HG03097 (cell line): Measurements from ENCODE around the gene SLC8A1.

Source experiments
- ATAC-seq: cut with Tn5 transposase; IDR thresholded peaks from one replicate; pipeline ENCODE4 v1.9.1; 2021; ENCODE audit not compliant: unreplicated experiment, low FRiP score

The SLC8A1 gene

GRCh38 chr2:40210968-40211353 is 240.9 kb downstream of the SLC8A1 start:
- no peak for ATAC-seq

- no peak for ATAC-seq
Measured at GRCh38 chr2:40210344-40210967, 241.4 kb downstream of the SLC8A1 start.

GRCh38 chr2:40209761-40210160 is 242.1 kb downstream of the SLC8A1 start:
- ATAC-seq = no peak

GRCh38 chr2:40208463-40208862 is 243.4 kb downstream of the SLC8A1 start:
- ATAC-seq = no peak

- ATAC-seq = no peak
Measured at GRCh38 chr2:40204268-40204667, 247.6 kb downstream of the SLC8A1 start.

GRCh38 chr2:40202798-40203400 is 249.0 kb downstream of the SLC8A1 start:
- no peak for ATAC-seq

- no peak for ATAC-seq
Measured at GRCh38 chr2:40201425-40201824, 250.5 kb downstream of the SLC8A1 start.

GRCh38 chr2:40200366-40200915 is 251.4 kb downstream of the SLC8A1 start:
- no peak for ATAC-seq

- ATAC-seq = no peak
Measured at GRCh38 chr2:40199771-40200170, 252.1 kb downstream of the SLC8A1 start.

- ATAC-seq = no peak
Measured at GRCh38 chr2:40197121-40197520, 254.8 kb downstream of the SLC8A1 start.

- no peak for ATAC-seq
Measured at GRCh38 chr2:40193670-40194026, 258.2 kb downstream of the SLC8A1 start.

GRCh38 chr2:40192864-40193669 is 258.8 kb downstream of the SLC8A1 start:
- ATAC-seq = no peak

- no peak for ATAC-seq
Measured at GRCh38 chr2:40190457-40190856, 261.4 kb downstream of the SLC8A1 start.

- ATAC-seq = no peak
Measured at GRCh38 chr2:40189881-40190280, 262.0 kb downstream of the SLC8A1 start.

- no peak for ATAC-seq
Measured at GRCh38 chr2:40187054-40187453, 264.8 kb downstream of the SLC8A1 start.

GRCh38 chr2:40184551-40184950 is 267.3 kb downstream of the SLC8A1 start:
- ATAC-seq = no peak

- ATAC-seq = no peak
Measured at GRCh38 chr2:40181855-40182254, 270.0 kb downstream of the SLC8A1 start.

GRCh38 chr2:40179801-40180200 is 272.1 kb downstream of the SLC8A1 start:
- no peak for ATAC-seq

GRCh38 chr2:40178971-40179370 is 272.9 kb downstream of the SLC8A1 start:
- ATAC-seq = peak; percentile 75

GRCh38 chr2:40178171-40178778 is 273.6 kb downstream of the SLC8A1 start:
- no peak for ATAC-seq

- no peak for ATAC-seq
Measured at GRCh38 chr2:40177366-40177765, 274.5 kb downstream of the SLC8A1 start.
